ENCODE measurements around the gene GGPS1.
"Not testable (repeated sequence)": the region's sequence is repeated elsewhere in the genome, so short reads cannot be mapped to it uniquely, and the experiment has no call there.

DNA sequence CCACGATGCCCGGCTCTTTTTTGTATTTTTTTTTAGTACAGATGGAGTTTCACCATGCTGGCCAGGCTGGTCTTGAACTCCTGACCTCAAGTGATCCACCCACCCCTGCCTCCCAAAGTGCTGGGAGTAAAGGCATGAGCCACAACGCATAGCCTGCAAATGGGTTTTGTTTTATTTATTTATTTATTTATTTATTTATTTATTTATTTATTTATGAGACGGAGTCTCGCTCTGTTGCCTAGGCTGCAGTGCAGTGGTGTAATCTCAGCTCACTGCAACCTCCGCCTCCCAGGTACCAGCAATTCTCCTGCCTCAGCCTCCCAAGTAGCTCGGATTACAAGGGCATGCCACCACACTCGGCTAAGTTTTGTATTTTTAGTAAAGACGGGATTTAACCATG lies 35.8 kb downstream of the GGPS1 start:
- TF ChIP-seq POLR2A (IDR thresholded peaks at IDR 0.05; ENCODE audit: low read depth, low read length); POLR2AphosphoS5 (IDR thresholded peaks at IDR 0.05; ENCODE audit: low read depth, low read length); TAF1 (IDR thresholded peaks at IDR 0.05; ENCODE audit: borderline replicate concordance, low read depth, low read length): not testable (repeated sequence)
